Endothelial cell of umbilical vein (primary cell): Measurements from ENCODE around the gene LAG3. TPM values are rescaled to one million over a fixed set of nuclear protein-coding genes. Genes with fewer than 3 reads are reported as not detected.

Experiments used
- BruUV-seq: library from RNA; stranded (reverse); fragments of 400-500 nt; replicated peaks from 2 replicates; lab custom pipeline; 2021; lab: Mats Ljungman, UMichigan
- CTCF ChIA-PET: fragments of 300-600, 350-600 bp; sonication (Branson Sonifier 250); formaldehyde crosslinking; loops from one replicate; lab custom pipeline; 2021; ENCODE audit warnings: antibody characterized with exemption, inconsistent platforms; lab: Charles Lee
- POLR2A ChIA-PET: fragments of 300-600, 350-600 bp; sonication (Branson Sonifier 250); formaldehyde crosslinking; loops from one replicate; lab custom pipeline; 2021; ENCODE audit warnings: antibody characterized with exemption, inconsistent platforms; lab: Charles Lee
- DNase-seq: peaks from one replicate; pipeline ENCODE4 v3.0.0-alpha.2; 2011; ENCODE audit warnings: low read depth, low spot score
- FAIRE-seq: peaks from 2 replicates; lab custom pipeline; 2011; peaks lifted over from hg19 to GRCh38; lab: Jason Lieb, UNC
- H2AFZ ChIP-seq: 2 replicates; pipeline ENCODE4 v1.6.0; 2012; ENCODE audit warnings: low read depth, low read length, control low read depth, inconsistent platforms
- H3K27ac ChIP-seq: 2 replicates; pipeline ENCODE4 v1.5.1; 2011; ENCODE audit warnings: low read depth, mild to moderate bottlenecking, control low read depth, low read length, moderate library complexity; ENCODE audit not compliant: insufficient read depth
- H3K27me3 ChIP-seq, 2 experiments: 2 replicates each; pipeline versions ENCODE4 v1.6.0 to v1.6.1; 2011; ENCODE audit warnings: low read length in 2 of 2, mixed read lengths in 1 of 2; ENCODE audit not compliant: control insufficient read depth in 2 of 2, insufficient read depth in 2 of 2
- H3K36me3 ChIP-seq, 2 experiments: 2 replicates in 1 of 2; 3 replicates in 1 of 2; pipeline ENCODE4 v1.5.1; 2011; ENCODE audit warnings: low read length in 2 of 2, mild to moderate bottlenecking in 1 of 2, moderate library complexity in 1 of 2; ENCODE audit not compliant: control insufficient read depth in 2 of 2, insufficient read depth in 2 of 2; ENCODE audit errors: extremely low read depth in 1 of 2
- H3K4me1 ChIP-seq: 3 replicates; pipeline ENCODE4 v1.5.1; 2011; ENCODE audit warnings: mild to moderate bottlenecking, low read length; ENCODE audit not compliant: control insufficient read depth, insufficient read depth; ENCODE audit errors: extremely low read depth
- H3K4me2 ChIP-seq: 2 replicates; pipeline ENCODE4 v1.6.1; 2011; ENCODE audit warnings: low read length, control low read depth, mixed read lengths; ENCODE audit not compliant: insufficient read depth
- H3K4me3 ChIP-seq, 3 experiments: fragments of 200-600 bp in 1 of 3; sonication (generic), shearing (Covaris generic) in 1 of 3; replicated peaks in 1 of 3; 2 replicates each; pipeline ENCODE4 v1.5.1; 2011 to 2016; ENCODE audit warnings: control low read depth in 3 of 3, low read length in 3 of 3, mild to moderate bottlenecking in 2 of 3, inconsistent platforms in 1 of 3, low read depth in 1 of 3, moderate library complexity in 1 of 3; ENCODE audit not compliant: insufficient read depth in 1 of 3
- H3K79me2 ChIP-seq: 2 replicates; pipeline ENCODE4 v1.6.0; 2012; ENCODE audit warnings: low read length, inconsistent platforms; ENCODE audit not compliant: control insufficient read depth, insufficient read depth
- H3K9ac ChIP-seq: replicated peaks from 2 replicates; pipeline ENCODE3; 2011; ENCODE audit warnings: low read length, control low read depth; ENCODE audit not compliant: insufficient read depth; ENCODE audit errors: extremely low read depth
- H3K9me1 ChIP-seq: replicated peaks from 3 replicates; pipeline ENCODE4 v1.6.0; 2011; ENCODE audit warnings: mild to moderate bottlenecking, low read length; ENCODE audit not compliant: control insufficient read depth, insufficient read depth; ENCODE audit errors: extremely low read depth
- H3K9me3 ChIP-seq: replicated peaks from 2 replicates; pipeline ENCODE4 v1.5.1; 2012; ENCODE audit warnings: low read length, inconsistent platforms; ENCODE audit not compliant: control insufficient read depth, insufficient read depth
- H4K20me1 ChIP-seq: replicated peaks from 2 replicates; pipeline ENCODE3; 2011; ENCODE audit warnings: mild to moderate bottlenecking, low read length; ENCODE audit not compliant: control insufficient read depth, insufficient read depth; ENCODE audit errors: extremely low read depth
- CTCF ChIP-seq, 2 donors: IDR thresholded peaks; 1 replicate in 1 of 2; 2 replicates in 1 of 2; pipeline ENCODE4 v1.5.1; 2011; ENCODE audit warnings: low read length in 2 of 2, mild to moderate bottlenecking in 2 of 2, moderate library complexity in 2 of 2, control low read depth in 1 of 2, inconsistent platforms in 1 of 2, low read depth in 1 of 2; ENCODE audit not compliant: insufficient read depth in 1 of 2; ENCODE audit errors: extremely low read depth in 1 of 2
- EZH2 ChIP-seq: IDR thresholded peaks from 2 replicates; pipeline ENCODE4 v1.6.1; 2012; ENCODE audit warnings: borderline replicate concordance, low read depth, mild to moderate bottlenecking, moderate library complexity, low read length, inconsistent platforms; ENCODE audit not compliant: severe bottlenecking
- FOS ChIP-seq: IDR thresholded peaks from 2 replicates; pipeline ENCODE4 v1.6.1; 2011; ENCODE audit warnings: mild to moderate bottlenecking, low read length, moderate library complexity, borderline replicate concordance; ENCODE audit not compliant: insufficient read depth
- GATA2 ChIP-seq: IDR thresholded peaks from 2 replicates; pipeline ENCODE4 v1.7.0; 2011; ENCODE audit warnings: low read depth, mild to moderate bottlenecking, moderate library complexity, mixed read lengths, low read length; ENCODE audit not compliant: insufficient read length, insufficient read depth
- JUN ChIP-seq: IDR thresholded peaks from 2 replicates; pipeline ENCODE4 v1.6.1; 2011; ENCODE audit warnings: borderline replicate concordance, low read depth; ENCODE audit not compliant: insufficient read length, insufficient read depth
- MAX ChIP-seq: IDR thresholded peaks from 2 replicates; pipeline ENCODE4 v1.6.1; 2011; ENCODE audit not compliant: insufficient read depth, insufficient read length
- MYC ChIP-seq: IDR thresholded peaks from one replicate; pipeline ENCODE4 v1.6.1; 2011; ENCODE audit warnings: mild to moderate bottlenecking, low read depth, low read length
- POLR2A ChIP-seq: IDR thresholded peaks from 2 replicates; pipeline ENCODE4 v1.6.1; 2012; ENCODE audit warnings: low read depth, mild to moderate bottlenecking, control low read depth, low read length
- POLR2AphosphoS5 ChIP-seq: IDR thresholded peaks from 2 replicates; pipeline ENCODE4 v1.6.1; 2012; ENCODE audit warnings: low read depth, mild to moderate bottlenecking, control low read depth, low read length, moderate library complexity; ENCODE audit not compliant: insufficient read depth
- dilution Hi-C: fragments of 300-500 bp; cut with MboI; formaldehyde crosslinking; loops from one replicate; pipeline ENCODE4 v1.15.0; 2019; ENCODE audit warnings: low sequenced_read_pairs; ENCODE audit not compliant: extremely low pct_ligation_motif_present
- intact Hi-C: fragments of 100-400 bp; cut with micrococcal nuclease; formaldehyde crosslinking; loops from one replicate; pipeline ENCODE4 v1.10.0; 2022
- polyA plus RNA-seq, 4 experiments: library from polyadenylated mRNA; depleted of rRNA in 3 of 4; stranded (reverse) in 3 of 4; unstranded in 1 of 4; fragments of >200 nt; gene quantifications; 2 replicates each; pipeline versions ENCODE4 v1.2.1 to v1.2.3, GENCODE V29; 2011 to 2012; ENCODE audit warnings: missing spikeins in 1 of 4
- total RNA-seq: library from RNA; stranded (reverse); gene quantifications from 2 replicates; pipeline ENCODE4 v1.2.3, GENCODE V29; 2021

Gene LAG3
- total and polyA plus RNA-seq, 2 donors (not counting 3 experiments of a cell fraction or from before 2014, with no cell fraction given): 1.3 to 3.8 TPM

GRCh38 chr12:6787309-6787708, 15.0 kb downstream of the LAG3 start:
- H3K9me1 ChIP-seq: no peaks in the 10 kb centered on the region
- no peak for FAIRE-seq
- TF ChIP-seq GATA2: no peak
- no peak for TF ChIP-seq EZH2
- no peak for TF ChIP-seq POLR2A
- TF ChIP-seq MYC: no peak
- no peak for TF ChIP-seq MAX
- TF ChIP-seq CTCF (IDR thresholded peaks at IDR 0.05; ENCODE audit: extremely low read depth in 1 of 2, insufficient read depth in 1 of 2, low read depth in 1 of 2, low read length in 2 of 2): no peak
- TF ChIP-seq FOS: no peak
- no peak for TF ChIP-seq POLR2AphosphoS5
- TF ChIP-seq JUN: no peak
- intact Hi-C loops (no loop called here), dilution Hi-C loops (no loop called here)
- no peaks in the 10 kb centered on the region for H3K4me1 ChIP-seq
- no peak overlapping the region for H3K4me2 ChIP-seq
- peaks cover 0 to 2% of the 10 kb centered on the region in 2 experiments for H3K27me3 ChIP-seq
- POLR2A ChIA-PET: no interaction called here
- CTCF ChIA-PET: interaction anchor here (1.4 to 1.6 kb wide), 2 partner anchors 21 to 26 kb away, joined by 4 to 5 read pairs; partner anchors contain the start of gene PTMS
- no peaks in the 10 kb centered on the region for H3K36me3 ChIP-seq
- H3K9me3 ChIP-seq: no peaks in the 10 kb centered on the region
- H2AFZ ChIP-seq: no peak overlapping the region
- BruUV-seq: no TSS peak
- H3K9ac ChIP-seq: no peak overlapping the region
- H4K20me1 ChIP-seq: no peaks in the 10 kb centered on the region
- H3K79me2 ChIP-seq: no peaks in the 10 kb centered on the region
- no peak overlapping the region for H3K27ac ChIP-seq
- no peak for DNase-seq
- no peak overlapping the region for H3K4me3 ChIP-seq
